Stimulated activated CD4-positive, alpha-beta T cell treated with anti-CD3 and anti-CD28 coated beads, Interleukin-12 subunit alpha, Interleukin-12 subunit beta, amount 100 ng/mL, for 48 hours (primary cell): ENCODE data around the gene ECHS1.
"Not testable (repeated sequence)": the region's sequence is repeated elsewhere in the genome, so short reads cannot be mapped to it uniquely, and the experiment has no call there.

Experiments
- DNase-seq, 3 donors: peaks; one replicate each; pipeline ENCODE4 v3.0.0-alpha.2; 2020; ENCODE audit warnings: low read depth in 2 of 3, low spot score in 1 of 3

Gene ECHS1

GRCh38 chr10:133400624-133401424 lies 27.7 kb upstream of the ECHS1 start:
- DNase-seq, result no peak

- DNase-seq, result no peak
Observed at GRCh38 chr10:133399123-133399601, 26.0 kb upstream of the ECHS1 start.

DNA sequence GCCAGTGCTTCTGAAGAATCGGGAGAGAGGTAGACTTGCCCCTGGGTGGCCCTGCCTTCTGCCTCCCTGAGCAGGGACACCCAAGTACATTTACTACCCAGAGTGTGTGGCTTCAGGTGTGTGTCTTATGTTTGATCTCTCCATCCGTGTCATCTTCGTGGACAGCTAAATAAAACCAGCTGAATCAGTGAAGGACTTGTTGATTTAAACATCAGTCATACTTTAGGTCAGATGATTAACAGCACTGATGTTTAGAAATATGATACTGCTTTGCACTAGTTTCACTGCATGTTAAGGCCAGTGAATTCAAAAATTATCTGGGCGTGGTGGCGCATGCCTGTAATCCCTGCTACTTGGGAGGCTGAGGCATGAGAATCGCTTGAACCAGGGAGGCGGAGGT lies 24.8 kb upstream of the ECHS1 start:
- no peak for DNase-seq

- DNase-seq, result no peak
Observed at GRCh38 chr10:133396035-133396624, 23.0 kb upstream of the ECHS1 start.

DNA sequence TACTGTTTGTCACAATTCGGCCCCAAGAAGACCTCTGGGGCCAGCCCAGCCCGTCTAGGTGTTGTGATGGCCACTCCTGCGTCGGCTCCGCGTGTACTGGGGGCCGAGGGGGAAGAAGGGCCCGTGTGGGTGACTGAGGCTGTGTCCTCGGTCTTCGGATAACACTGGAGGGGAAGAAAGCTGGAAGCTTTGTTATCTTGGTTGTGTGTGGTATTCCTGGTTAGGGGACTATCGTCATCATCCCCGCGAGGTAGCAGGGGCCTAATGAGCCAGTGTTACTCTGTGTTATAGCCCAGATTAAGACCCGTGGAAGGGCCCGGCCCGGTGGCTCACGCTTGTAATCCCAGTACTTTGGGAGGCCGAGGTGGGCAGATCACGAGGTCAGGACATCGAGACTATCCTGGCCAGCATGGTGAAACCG lies 21.7 kb upstream of the ECHS1 start:
- no peak for DNase-seq

GRCh38 chr10:133394064-133394663 lies 21.0 kb upstream of the ECHS1 start, which contains the start of gene MTG1:
TSS of gene MTG1 (plus strand) at chr10:133394157. CDS start at chr10:133394221, 64 bp downstream.
- peak; percentile 88 to 95 (median 92) for DNase-seq

DNA sequence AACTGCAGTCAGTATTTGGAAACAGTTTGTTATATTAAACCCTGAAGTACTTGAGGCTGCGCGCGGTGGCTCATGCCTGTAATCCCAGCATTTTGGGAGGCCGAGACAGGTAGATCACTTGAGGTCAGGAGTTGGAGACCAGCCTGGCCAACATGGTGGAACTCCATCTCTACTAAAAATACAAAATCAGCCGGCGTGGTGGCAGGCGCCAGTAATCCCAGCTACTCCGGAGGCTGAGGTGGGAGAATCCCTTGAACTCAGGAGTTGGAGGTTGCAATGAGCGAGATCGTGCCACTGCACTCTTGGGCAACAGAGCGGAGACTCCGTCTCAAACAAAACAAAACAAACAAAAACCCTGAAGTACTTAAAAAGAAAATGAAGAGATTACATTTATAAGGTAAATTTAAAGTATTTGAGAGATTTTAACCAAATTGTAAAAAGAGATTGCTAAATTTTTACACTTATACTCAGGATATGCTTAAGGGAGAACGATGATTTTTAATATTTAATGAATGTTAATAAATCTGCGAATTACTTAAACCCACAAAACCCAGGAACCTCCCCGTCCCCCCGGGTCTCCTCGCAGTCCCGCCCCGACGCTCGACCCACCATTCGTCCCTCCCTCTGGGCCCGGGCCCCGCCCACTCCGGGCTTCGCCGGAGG lies 20.4 kb upstream of the ECHS1 start:
- DNase-seq, result no peak

DNA sequence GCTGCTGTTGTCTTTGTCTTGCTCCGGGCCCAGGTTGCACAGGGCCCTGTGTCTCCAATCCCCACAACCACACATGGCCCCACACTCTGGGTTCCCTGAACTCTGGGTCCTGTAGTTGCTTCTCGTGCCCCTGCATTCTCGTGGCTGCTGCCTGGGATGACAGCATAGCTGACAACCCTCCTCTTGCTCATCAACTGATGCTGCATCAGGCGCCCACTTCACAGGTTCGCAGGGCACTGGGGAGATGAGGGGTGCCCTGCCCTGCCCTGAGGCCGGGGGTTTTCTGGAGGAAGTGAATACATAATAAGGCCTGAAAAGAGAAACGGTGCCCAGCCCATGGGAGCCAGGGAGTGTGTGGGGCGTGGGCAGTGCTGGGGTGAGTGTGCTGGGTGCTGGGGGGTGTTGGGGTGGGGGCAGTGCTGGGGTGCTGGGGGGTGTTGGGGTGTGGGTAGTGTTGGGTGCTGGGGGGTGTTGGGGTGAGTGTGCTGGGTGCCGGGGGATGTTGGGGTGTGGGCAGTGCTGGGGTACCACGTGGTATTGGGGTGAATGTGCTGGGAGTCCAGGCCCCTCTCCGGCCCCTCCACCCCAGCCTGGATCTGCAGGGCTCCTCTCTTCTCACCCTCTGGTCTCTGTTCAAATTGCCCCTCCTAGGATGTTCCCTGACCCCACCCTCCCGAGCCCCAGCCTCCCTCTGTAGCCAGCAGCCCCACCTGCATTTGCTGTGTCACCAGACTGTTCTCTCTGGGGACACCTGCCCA lies 18.8 kb upstream of the ECHS1 start:
- DNase-seq, result no peak

GRCh38 chr10:133391249-133391635 lies 18.1 kb upstream of the ECHS1 start:
- DNase-seq, result no peak

GRCh38 chr10:133390597-133391248 lies 17.6 kb upstream of the ECHS1 start:
- no peak for DNase-seq

DNA sequence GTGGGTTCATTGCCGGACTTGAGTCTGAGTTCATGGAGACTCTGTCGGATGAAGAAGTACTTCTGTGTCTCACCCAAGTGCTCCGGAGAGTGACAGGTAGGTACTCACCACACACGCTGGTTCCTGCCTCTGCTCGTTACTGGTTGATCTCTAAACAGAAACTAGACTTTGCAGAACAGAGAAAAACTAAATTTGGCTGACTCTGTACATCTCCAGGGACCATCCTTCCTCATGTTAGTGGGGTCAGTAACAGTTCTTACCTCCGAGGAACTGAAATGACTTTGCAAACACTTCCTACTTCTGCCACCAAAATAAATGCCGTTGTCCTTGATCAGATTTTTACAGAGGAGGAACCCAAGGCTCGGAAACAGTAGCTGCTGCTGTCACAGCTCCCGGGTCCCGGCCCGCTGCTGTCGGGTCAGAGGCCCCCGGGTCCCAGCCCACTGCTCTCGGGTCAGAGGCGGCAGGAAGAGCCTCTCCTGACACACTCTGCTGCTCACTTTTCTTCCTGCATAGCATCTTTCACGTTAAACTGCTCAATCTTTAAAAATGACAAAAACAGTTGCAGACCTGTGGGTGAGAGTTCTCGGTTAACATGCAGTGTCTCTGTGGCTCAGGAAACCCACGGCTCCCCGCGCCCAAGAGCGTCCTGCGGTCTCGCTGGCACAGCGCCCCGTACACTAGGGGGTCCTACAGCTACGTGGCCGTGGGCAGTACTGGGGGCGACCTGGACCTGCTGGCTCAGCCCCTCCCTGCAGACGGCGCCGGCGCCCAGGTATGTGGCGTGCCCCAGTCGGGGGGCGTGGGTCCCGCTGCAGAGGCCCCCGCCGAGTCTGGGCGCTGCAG lies 16.0 kb upstream of the ECHS1 start:
- DNase-seq, result no peak

DNA sequence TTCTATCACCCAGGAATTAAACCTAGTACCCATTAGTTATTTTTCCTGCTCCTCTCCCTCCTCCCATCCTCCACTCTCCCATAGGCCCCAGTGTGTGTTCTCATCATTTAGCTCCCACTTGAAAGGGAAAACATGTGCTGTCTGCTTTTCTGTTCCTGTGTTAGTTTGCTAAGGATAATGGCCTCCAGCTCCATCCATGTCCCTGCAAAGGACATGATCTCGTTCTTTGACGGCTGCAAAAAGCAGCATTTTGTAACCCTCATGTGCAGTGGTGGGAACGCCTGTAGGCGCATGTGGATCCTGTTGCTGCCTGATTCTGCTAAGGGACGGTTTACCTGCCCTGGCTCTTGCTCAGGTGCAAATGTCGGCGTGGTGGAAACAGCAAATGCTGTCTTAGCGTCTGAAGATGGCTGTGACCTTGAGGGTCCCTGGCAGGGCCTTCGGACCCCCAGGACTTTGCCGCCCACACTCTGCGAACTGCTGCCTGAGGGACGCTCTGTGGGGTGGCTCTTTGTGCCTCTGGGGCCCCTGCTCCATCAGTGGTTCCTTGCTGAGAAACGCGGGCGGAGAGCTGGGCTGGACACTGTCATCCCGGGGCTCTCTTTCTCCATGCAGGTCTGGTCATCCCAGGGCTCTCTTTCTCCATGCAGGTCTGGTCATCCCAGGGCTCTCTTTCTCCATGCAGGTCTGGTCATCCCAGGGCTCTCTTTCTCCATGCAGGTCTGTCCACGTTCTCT lies 15.2 kb upstream of the ECHS1 start:
- DNase-seq, result no peak

GRCh38 chr10:133386951-133387350 lies 13.8 kb upstream of the ECHS1 start:
- DNase-seq, result not testable (repeated sequence)

GRCh38 chr10:133385214-133385613 lies 12.1 kb upstream of the ECHS1 start:
- DNase-seq, result no peak

- DNase-seq, result no peak
Observed at GRCh38 chr10:133384071-133384470, 10.9 kb upstream of the ECHS1 start.

- no peak for DNase-seq
Observed at GRCh38 chr10:133383551-133383950, 10.4 kb upstream of the ECHS1 start.

- DNase-seq, result no peak
Observed at GRCh38 chr10:133381036-133381435, 7.9 kb upstream of the ECHS1 start.

DNA sequence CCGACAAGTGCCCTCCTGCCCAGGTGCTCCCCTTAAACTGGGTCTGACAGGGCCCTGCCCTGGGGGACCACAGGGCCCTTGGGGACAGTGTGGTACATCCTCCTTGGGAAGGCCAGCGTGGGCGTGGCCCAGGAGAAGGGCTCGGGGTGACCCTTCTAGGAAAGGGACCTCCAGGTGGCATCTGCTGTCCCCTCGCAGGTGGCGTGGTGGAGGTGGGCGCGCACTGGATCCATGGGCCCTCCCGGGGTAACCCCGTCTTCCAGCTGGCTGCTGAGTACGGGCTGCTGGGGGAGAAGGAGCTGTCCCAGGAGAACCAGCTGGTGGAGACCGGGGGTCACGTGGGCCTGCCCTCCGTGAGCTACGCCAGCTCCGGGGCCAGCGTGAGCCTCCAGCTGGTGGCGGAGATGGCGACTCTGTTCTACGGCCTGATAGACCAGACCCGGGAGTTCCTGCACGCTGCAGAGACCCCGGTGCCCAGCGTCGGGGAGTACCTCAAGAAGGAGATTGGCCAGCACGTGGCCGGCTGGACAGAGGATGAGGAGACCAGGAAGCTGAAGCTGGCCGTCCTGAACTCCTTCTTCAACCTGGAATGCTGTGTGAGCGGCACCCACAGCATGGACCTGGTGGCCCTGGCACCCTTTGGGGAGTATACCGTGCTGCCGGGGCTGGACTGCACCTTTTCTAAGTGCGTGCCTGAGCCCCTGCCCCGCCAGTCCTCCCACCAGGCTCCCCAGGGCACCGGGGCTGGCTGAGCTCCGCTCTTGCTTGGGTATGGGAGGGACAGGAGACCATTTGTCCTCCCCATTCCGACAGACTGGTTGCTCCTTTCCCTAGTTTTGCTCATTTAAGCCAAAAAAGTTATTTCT lies 6.9 kb upstream of the ECHS1 start:
- no peak for DNase-seq
